ENCODE data around the gene WDR88.

Gene WDR88

GRCh38 chr19:33193865-33194362 is 62.0 kb downstream of the WDR88 start, which contains the start of gene LRP3:
LRP3 (plus strand) TSS chr19:33194330; CDS start chr19:33194786, 456 bp downstream.
- peak within 1 kb of the TSS; percentile 83 for H3K4me3 ChIP-seq
- peak within 1 kb of the TSS; percentile 82 for H3K27ac ChIP-seq
- peak within 1 kb of the TSS; percentile 92 for H3K4me2 ChIP-seq
- TF ChIP-seq Cebpa-rat (IDR thresholded peaks at IDR 0.05), result no peak
- no peaks in the 10 kb centered on the region for H3K9me3 ChIP-seq
- no peaks in the 10 kb centered on the region for H3K27me3 ChIP-seq
- H3K36me3 ChIP-seq, result peaks cover 27% of the 10 kb centered on the region
- peaks cover 37% of the 10 kb centered on the region for H4K20me1 ChIP-seq
- peak within 1 kb of the TSS; percentile 93 for H3K9ac ChIP-seq
- peaks cover 30% of the 10 kb centered on the region for H3K4me1 ChIP-seq

GRCh38 chr19:33194532-33194885 is 62.6 kb downstream of the WDR88 start:
- Histone ChIP-seq H3K27ac (peak overlapping the region; percentile 82), H3K36me3 (peaks cover 33% of the 10 kb centered on the region), H3K4me2 (peak overlapping the region; percentile 92), H4K20me1 (peaks cover 43% of the 10 kb centered on the region), H3K9me3 (no peaks in the 10 kb centered on the region), H3K4me3 (peak overlapping the region; percentile 83), H3K27me3 (no peaks in the 10 kb centered on the region), H3K4me1 (peaks cover 28% of the 10 kb centered on the region), H3K9ac (peak overlapping the region; percentile 93)
- no peak for TF ChIP-seq Cebpa-rat (IDR thresholded peaks at IDR 0.05)

- Histone ChIP-seq H3K36me3 (peaks cover 36% of the 10 kb centered on the region), H3K4me3 (peak overlapping the region; percentile 83), H3K4me2 (peak overlapping the region; percentile 92), H3K4me1 (peaks cover 28% of the 10 kb centered on the region), H3K9ac (peak overlapping the region; percentile 93), H3K27ac (peak overlapping the region; percentile 82), H4K20me1 (peaks cover 49% of the 10 kb centered on the region), H3K27me3 (no peaks in the 10 kb centered on the region), H3K9me3 (no peaks in the 10 kb centered on the region)
- no peak for TF ChIP-seq Cebpa-rat (IDR thresholded peaks at IDR 0.05)
Measured at GRCh38 chr19:33194886-33195644, 63.2 kb downstream of the WDR88 start.

DNA sequence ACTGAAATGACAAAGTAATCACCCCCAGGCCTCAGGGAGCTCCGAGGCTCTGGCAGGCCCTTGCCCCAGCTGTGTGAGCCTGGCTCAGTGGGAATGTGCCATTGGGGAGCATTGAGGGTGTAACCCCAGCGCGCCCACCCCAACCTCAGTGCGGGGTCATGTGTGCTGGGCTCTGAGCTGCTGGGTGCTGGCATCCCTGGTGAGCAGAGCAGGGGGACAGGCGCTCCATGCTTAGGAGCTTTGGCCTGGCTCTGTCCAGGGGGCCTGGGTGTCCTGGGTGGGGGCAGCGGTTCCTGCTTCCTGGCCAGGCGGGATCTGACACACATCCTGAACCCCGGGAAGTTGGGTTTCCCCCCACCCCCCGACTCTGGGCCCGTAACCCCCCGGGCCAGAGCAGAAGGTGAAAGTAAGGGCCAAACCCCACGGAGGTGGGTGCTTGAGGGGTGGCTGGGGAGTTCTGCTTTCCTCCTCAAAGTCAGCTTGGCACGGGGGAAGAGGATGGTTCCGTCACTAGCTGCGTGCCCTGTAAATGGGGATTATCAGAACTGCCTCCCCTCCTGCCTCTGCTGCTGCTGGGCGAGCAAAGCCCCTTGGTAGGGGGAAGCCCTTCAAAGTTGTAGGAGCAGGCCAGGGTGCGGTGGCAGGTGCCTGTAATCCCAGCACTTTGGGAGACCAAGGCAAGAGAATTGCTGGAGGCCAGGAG is 63.9 kb downstream of the WDR88 start:
- peaks cover 28% of the 10 kb centered on the region for H3K4me1 ChIP-seq

DNA sequence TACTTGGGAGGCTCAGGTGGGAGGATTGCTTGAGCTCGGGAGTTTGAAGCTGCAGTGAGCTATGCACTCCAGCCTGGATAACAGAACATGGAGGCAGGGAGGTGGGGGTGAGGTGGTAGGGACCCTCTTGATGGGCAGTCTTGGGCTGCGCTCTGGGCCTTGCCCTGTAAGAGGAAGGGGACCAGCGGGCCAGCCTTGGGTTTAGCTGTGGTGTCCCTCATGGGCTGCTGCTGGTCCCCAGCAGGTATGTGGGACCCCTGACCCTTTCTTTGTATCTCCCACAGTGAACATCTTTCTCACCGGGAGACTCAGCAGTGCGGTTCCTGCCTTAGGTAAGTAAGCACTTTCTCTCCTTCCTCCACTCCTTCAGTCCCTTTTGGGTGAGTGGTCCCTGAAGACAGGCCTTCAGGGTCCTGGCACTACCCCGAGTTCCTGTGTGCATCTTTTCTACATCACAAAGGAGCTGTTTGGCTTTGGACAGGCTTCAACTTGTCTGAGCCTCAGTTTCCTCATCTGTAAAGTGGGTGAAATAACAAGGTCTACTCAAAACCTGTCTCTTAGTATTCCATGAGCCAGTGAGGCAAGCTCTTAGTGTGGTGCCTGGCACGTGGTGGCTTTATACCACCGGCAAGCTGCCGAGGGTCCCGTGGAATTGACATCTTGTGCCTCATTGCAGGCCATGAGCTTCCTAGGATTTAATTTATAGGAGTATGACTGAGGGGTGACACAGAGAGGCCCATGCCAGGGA is 64.7 kb downstream of the WDR88 start:
- Histone ChIP-seq H3K9ac (peak overlapping the region; percentile 6; the same call in 1 of the 2 replicates), H3K4me2 (peak overlapping the region; percentile 92), H3K9me3 (no peaks in the 10 kb centered on the region), H3K4me3 (no peak overlapping the region), H3K27ac (no peak overlapping the region), H3K36me3 (peaks cover 52% of the 10 kb centered on the region), H3K27me3 (no peaks in the 10 kb centered on the region), H3K4me1 (peaks cover 28% of the 10 kb centered on the region), H4K20me1 (peaks cover 62% of the 10 kb centered on the region)
- TF ChIP-seq Cebpa-rat (IDR thresholded peaks at IDR 0.05), result no peak

More for the DNA sequence above, 63.9 kb downstream of the WDR88 start:
- Histone ChIP-seq H3K9ac (peak overlapping the region; percentile 93), H3K4me3 (peak overlapping the region; percentile 83), H3K27ac (peak overlapping the region; percentile 82), H4K20me1 (peaks cover 54% of the 10 kb centered on the region), H3K4me2 (peak overlapping the region; percentile 92), H3K27me3 (no peaks in the 10 kb centered on the region), H3K9me3 (no peaks in the 10 kb centered on the region), H3K36me3 (peaks cover 43% of the 10 kb centered on the region)
- TF ChIP-seq Cebpa-rat (IDR thresholded peaks at IDR 0.05), result no peak

- no peak overlapping the region for H3K4me3 ChIP-seq
- no peak for TF ChIP-seq Cebpa-rat (IDR thresholded peaks at IDR 0.05)
- peaks cover 61% of the 10 kb centered on the region for H3K36me3 ChIP-seq
- H3K27me3 ChIP-seq, result no peaks in the 10 kb centered on the region
- H3K4me2 ChIP-seq, result no peak overlapping the region
- H3K27ac ChIP-seq, result no peak overlapping the region
- 0 out of 2 replicates have a peak overlapping the region, but pooled peaks have one; percentile 34 for H3K9ac ChIP-seq
- no peaks in the 10 kb centered on the region for H3K9me3 ChIP-seq
- peaks cover 72% of the 10 kb centered on the region for H4K20me1 ChIP-seq
- H3K4me1 ChIP-seq, result peaks cover 28% of the 10 kb centered on the region
Measured at GRCh38 chr19:33197591-33198000, 65.7 kb downstream of the WDR88 start.

- H3K9me3 ChIP-seq, result no peaks in the 10 kb centered on the region
- peaks cover 78% of the 10 kb centered on the region for H4K20me1 ChIP-seq
- H3K36me3 ChIP-seq, result peaks cover 67% of the 10 kb centered on the region
- no peak overlapping the region for H3K27ac ChIP-seq
- no peaks in the 10 kb centered on the region for H3K27me3 ChIP-seq
- no peak overlapping the region for H3K4me3 ChIP-seq
- no peak overlapping the region for H3K9ac ChIP-seq
- H3K4me1 ChIP-seq, result peaks cover 28% of the 10 kb centered on the region
- H3K4me2 ChIP-seq, result no peak overlapping the region
- no peak for TF ChIP-seq Cebpa-rat (IDR thresholded peaks at IDR 0.05)
Measured at GRCh38 chr19:33198169-33198568, 66.3 kb downstream of the WDR88 start.

GRCh38 chr19:33199441-33200265 is 67.7 kb downstream of the WDR88 start:
- H3K36me3 ChIP-seq, result peaks cover 82% of the 10 kb centered on the region
- no peak overlapping the region for H3K9ac ChIP-seq
- H3K27ac ChIP-seq, result no peak overlapping the region
- peaks cover 86% of the 10 kb centered on the region for H4K20me1 ChIP-seq
- peaks cover 22% of the 10 kb centered on the region for H3K4me1 ChIP-seq
- no peak overlapping the region for H3K4me3 ChIP-seq
- no peaks in the 10 kb centered on the region for H3K27me3 ChIP-seq
- H3K4me2 ChIP-seq, result no peak overlapping the region
- no peak for TF ChIP-seq Cebpa-rat (IDR thresholded peaks at IDR 0.05)
- H3K9me3 ChIP-seq, result no peaks in the 10 kb centered on the region

DNA sequence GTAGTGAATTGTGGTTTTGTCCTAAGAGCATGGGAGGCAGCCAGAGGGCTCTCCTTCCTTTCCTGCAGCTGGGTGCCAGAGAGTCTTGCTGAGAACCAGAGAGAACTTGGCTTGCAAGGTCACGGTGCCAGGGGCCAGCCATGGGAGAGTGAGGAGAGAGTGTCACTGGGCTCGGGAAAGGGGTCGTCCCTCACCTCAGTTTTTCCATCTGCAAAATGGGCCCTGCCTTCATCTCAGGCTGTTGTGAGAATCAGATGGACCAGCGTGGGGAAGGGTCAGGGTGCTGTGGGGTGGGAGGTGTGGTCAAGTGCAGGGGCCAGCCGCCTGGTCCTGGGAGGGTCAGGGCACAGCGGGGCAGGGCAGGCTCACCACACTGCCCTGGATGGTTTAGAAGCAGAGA is 69.6 kb downstream of the WDR88 start:
- H3K27ac ChIP-seq, result no peak overlapping the region
- H3K9ac ChIP-seq, result no peak overlapping the region
- no peak for TF ChIP-seq Cebpa-rat (IDR thresholded peaks at IDR 0.05)
- no peaks in the 10 kb centered on the region for H3K27me3 ChIP-seq
- H4K20me1 ChIP-seq, result peaks cover 79% of the 10 kb centered on the region
- H3K36me3 ChIP-seq, result peaks cover 98% of the 10 kb centered on the region
- peaks cover 8% of the 10 kb centered on the region for H3K4me1 ChIP-seq
- no peak overlapping the region for H3K4me3 ChIP-seq
- no peaks in the 10 kb centered on the region for H3K9me3 ChIP-seq
- no peak overlapping the region for H3K4me2 ChIP-seq
